HG03175 (cell line): ENCODE measurements around the gene PTCHD4.

ENCODE experiments used
- ATAC-seq: cut with Tn5 transposase; IDR thresholded peaks from one replicate; pipeline ENCODE4 v1.9.1; 2021; ENCODE audit warnings: mild to moderate bottlenecking, moderate library complexity; ENCODE audit not compliant: unreplicated experiment

The PTCHD4 gene

DNA sequence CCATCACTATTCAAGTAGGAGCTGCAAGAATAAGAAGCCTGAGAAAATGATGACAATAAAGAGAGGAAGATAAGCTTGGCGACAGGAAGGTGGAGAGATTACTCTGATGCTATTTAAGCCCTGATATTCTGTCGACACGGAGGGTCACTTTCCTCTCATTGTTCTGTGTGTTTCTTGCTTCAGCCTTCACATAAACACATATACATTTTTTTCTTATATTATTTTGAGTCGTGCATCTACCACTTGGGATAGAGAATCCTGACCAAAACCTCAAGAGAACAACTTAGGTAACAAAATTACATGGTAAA lies 10.5 kb downstream of the PTCHD4 start:
- no peak for ATAC-seq

DNA sequence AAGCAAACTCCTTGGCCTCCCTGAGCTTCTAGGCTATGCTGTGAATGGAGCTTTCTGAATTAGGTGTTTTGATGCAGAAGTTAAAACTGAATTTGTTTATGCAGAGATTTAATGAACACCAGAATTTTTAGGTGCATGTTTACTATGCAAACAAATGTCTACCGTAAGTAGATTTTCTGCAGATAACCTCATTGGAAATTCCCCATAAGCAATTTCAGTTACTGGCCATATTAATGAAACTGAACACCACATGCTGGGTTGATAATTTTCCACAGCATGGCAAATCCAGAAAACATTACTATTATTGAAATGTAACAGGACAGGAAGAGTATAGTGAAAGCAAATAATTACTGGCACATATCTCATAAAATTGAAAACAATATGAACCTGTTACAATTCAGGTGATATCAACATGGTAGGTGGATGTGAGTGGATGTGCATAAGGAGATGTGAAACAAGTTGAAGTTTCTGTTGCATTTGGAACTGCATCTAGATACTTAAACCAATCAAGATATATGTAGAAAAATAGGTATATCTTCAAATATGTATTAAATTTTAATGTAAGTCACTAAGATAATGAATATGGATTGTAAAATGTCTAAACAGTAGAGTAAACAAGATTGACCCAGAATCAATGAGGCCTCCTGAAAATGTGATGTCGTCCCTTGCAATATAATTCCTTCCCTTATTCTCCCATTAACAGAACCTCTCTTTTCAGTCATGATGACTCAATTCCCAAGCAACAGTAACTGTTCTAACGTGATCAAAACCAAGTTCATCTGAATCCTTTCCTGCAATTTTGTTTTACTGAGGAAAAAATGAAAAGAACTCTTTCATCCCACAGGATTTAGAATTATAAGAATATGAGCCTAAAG lies 11.0 kb downstream of the PTCHD4 start:
- no peak for ATAC-seq

DNA sequence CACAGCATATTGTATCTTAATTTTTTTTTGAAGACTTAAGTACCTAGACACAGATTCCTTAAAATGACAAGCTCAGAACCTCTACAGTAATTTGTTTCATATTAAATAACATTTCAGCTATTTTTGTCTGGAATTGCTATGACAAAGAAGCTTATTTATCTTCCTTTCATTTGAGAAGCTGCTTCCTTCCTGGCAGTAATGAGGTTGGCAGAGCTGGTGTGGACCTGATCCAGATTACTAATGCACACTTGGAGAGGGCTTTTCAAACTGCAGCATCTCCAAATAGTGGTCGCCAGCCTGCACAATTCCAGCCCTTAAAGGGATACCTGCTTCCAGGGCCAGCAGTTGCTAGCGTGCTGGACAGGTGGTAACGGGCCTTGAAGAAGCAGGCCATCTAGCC lies 12.1 kb downstream of the PTCHD4 start:
- no peak for ATAC-seq

DNA sequence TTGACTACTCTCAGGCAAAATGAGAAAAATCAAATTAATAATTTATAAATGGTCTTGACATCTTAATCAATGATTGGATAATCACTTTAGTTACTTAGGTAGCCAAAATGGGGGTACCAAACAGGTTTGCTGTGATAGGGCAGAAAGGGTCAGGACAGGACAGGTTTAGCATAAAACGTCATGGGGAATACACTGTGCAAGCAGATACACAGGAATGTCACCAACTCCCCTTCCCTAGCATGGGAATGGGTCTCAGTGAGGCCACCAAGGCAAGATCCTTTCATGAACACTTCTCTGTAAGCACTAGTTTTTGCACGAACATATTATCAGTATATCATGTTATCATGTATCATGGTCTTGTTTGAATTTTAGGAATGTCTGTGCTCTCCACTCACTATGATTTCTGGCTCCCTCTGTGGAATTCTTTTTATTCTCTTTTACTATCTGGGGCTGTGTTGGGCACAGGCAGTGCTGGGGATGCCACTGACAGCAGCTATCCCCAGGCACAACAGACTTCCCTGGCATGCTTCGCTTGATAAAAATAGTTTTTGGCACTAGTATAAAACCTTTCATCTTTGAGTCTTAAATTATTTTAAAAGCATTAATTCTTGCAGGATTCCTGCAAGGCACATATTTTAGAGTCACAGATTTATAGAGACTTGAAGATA lies 18.3 kb downstream of the PTCHD4 start:
- ATAC-seq = no peak

DNA sequence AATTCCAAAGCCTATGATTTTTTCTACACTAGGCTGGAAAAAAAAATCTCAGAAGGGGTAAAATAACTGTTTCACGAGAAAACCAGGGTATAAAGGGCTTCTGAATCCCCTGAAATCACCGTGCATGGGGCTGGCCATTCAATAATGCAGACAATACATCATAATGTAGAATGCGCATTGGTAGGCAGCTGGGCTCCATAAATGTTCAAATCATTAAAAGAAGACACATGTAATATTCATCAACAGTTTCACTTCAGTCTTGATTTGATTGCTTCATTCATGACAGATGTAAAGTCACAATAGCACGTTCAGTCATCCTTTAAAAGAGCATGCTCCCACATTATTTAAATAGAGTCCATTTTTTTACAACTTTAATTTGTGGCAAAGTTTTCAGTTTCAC lies 20.5 kb downstream of the PTCHD4 start:
- no peak for ATAC-seq

DNA sequence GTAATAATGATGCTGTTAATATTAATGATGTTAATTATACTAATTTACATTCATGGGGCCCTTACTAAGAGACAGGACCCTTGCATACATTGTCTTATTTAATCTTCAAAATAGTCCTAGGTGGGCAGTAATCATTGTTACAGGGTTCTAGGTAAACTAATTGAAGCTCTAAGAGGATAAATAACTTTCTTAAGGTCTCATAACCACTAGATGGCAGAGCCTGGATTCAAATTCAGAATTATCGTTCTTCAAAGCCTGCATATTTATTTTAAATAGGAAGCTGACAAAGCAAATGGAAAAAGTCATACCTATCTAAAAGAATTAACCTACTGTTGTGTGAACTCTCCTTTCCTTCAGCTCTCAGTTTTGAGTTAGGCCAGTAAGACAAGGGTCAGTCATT lies 23.5 kb downstream of the PTCHD4 start:
- ATAC-seq = no peak

DNA sequence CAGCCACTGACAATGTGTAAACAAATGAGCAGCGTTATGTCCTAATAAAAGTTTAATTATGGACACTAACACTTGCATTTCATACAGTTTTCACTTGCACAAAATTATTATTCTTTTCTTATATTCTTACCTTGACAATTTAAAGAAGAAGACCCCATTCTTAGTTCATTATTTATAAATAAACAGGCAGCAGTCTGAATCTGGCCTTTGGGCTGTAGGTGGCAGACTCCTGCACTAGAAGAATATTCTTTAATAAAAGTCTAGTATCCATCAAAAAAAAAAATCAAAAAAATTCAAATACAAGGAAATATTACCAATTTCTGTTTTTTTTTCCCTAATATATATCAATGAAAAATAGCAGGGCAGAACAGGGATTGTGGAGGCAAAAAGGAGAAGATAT lies 24.8 kb downstream of the PTCHD4 start:
- ATAC-seq = no peak

DNA sequence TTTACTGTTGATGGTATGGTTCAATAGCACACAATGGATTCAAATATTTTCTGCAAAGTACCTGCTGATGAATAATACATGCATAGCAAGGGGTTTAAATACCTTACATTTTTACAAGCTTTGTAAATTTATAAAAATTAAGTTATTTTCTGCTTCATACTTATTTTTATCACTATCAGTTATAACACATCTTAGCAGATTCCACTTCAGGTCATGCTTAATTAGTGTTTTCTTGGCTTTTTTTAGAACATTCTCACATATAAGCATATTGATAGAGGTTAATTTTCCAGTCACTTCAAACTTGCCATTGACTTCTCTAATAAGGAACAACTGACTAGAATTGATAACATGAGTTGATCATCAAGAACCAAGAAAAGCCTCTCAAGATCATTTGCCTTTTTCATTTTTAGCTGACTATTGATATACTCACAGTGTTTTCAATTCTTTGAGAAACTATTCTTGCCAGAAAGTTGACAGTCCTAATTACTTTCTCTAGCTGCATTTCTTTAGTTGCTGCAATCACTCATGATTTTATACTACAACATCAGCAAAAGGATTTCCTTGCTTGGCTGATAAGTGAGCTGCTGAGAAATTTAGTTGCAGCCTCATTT lies 25.8 kb downstream of the PTCHD4 start:
- no peak for ATAC-seq

DNA sequence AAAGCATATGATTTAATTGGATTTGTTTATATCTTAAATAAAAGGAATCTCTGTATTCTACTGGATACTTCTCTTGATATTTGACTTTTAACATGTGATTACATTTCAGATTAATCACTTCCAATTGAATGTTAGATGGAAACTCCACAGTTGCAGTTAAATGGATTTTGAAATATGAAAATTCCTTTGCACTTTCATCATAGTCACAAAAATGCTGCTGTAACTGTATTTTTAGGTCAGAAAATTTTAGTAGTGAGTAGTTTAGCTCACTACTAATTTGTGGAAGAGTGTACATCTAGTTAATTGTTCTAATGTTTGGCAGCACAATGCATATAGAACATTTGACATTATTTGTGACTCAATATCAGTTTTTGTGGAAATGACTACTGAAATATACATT lies 26.8 kb downstream of the PTCHD4 start:
- no peak for ATAC-seq

DNA sequence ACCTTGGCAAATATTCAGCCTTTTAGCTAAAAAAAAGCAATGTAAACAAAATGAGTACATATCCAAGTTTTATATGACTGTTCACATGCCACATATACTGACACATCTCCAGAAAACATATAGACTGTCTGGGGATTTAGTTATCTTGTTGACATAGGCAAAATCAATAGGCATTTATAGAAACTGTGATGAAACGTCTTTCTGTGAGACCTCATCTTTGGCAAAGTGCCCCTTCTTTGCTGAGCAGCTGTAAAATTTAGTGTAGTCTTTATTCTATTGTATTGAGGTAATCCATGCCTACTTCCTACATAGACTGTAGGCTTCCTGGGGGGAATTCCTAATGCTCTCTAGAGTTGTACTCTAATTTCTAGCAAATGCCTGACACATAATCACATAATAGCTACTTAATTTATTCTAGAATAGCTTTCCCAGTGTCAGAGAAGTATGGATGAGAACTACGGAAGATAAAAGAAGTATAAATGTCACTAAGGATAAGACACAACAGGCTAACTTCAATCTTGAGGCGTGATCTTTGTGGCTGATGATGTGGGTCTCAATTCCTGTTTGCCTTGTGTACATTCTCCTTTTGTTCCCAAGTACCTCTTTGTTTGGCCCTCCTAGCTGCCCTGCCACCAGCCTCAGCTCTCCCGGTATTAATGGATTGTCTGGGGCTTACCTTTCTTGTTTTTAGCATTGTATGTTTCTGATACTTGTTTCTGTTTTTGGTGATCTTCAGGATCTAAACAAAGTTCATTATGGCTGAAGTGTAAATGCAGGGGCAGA lies 30.6 kb downstream of the PTCHD4 start:
- no peak for ATAC-seq

DNA sequence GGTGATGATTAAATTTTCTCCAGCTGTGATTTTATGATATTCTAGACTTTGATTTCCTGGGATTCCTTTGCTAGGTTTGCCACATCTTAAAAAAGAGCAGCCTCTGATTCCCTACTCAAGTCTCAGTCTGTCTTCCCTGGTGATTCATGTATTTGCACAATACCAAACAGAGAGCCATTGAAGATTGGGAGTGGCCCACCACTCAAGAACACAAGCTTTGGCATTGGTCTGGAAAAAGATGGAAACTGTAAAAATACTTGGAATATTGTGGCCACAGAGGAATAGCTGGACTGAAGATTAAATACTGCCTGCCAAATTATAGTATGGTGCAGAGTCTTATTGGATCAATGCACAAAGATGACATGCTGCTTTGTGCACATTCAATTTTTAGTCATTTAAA lies 32.9 kb downstream of the PTCHD4 start:
- no peak for ATAC-seq

DNA sequence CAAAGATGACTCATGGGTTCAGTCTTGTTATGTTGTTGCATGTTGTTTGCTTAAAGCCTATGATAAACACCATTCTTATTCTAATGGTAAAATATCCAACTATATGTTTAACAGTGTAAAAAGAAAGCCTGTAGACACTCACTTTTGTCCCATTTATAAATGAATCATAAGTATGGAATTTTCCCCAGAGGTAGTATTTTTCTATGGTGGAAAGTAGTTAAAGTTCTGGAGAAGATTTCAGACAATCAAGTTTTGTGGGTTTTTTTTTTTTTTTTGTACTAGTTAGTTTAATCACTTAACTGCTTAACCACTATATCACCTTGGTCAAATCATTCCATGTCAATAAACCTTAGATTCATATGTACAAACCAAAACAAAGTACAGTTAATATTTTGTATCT lies 35.8 kb downstream of the PTCHD4 start:
- ATAC-seq = no peak

DNA sequence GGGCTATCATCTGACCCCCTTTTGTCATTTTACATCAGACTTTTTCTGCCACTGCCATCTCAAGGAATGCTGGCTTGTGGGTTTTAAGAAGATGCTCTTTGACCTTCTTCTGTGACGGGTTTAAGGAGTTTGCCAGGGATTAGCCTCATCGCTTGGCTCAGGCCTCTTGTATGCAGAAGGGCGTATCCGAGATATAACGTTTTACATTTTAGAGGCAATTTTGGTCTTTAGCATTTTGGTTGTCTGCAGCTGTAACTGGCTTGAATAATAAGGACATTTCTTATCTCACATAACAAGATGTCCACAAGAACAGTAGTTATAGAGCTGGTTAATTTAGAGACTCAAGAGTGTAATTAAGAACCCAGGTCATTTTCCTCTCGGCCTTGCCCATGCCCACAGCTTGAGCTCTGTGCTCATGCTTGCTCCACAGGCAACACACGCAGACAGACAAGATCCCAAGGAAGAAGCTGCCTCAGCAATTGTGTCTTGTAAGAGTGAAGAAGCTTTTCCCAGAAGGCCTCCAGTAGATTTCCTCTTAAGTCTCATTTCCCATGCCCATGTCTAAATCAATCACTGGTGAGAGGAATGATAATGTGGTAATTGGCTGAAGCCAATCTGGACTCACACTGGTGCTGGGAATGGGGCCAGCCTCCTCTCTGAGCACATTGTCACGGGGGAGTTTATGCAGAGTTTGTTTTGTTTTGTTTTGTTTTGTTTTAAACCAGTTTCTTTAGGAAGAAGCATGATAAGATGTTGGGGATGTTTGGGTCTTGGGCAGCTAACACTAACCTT lies 36.8 kb downstream of the PTCHD4 start:
- no peak for ATAC-seq

DNA sequence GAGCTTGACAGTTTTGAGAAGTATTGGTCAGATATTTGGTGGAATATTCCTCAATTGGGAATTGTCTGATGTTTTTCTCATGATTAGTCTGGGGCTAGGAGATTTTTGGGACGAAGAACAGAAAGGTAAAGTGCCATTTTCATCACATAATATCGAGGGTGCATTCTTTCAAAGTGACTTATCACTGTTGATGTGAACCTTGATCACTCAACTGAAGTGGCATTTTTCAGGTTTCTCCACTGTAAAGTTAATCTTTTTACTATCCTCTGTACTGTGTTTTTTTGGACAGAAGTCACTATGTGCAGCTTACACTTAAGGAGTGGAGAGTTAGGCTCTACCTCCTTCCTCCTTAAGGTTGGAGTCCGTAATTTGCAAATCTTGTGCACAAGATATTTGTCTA lies 39.2 kb downstream of the PTCHD4 start:
- ATAC-seq = no peak

DNA sequence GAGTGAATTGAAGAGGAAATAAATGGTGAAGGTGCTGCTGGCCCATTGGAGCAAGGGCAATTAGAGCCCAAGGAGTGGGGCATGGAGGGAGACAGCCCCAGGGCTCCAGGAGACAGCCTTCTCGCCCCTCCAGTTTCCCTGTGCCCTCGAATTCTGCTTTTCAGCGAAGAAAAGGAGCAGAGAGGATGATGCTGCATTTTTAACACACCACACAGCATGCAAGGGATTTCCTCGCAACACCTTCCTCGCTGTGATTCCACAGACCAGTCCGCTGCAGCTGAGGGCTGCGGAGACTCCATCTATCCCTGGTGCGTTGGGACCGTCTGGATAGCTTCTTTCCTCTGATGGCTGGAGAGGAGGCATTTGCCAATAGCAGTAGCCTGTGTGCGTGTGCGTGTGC lies 41.7 kb downstream of the PTCHD4 start:
- ATAC-seq = no peak

DNA sequence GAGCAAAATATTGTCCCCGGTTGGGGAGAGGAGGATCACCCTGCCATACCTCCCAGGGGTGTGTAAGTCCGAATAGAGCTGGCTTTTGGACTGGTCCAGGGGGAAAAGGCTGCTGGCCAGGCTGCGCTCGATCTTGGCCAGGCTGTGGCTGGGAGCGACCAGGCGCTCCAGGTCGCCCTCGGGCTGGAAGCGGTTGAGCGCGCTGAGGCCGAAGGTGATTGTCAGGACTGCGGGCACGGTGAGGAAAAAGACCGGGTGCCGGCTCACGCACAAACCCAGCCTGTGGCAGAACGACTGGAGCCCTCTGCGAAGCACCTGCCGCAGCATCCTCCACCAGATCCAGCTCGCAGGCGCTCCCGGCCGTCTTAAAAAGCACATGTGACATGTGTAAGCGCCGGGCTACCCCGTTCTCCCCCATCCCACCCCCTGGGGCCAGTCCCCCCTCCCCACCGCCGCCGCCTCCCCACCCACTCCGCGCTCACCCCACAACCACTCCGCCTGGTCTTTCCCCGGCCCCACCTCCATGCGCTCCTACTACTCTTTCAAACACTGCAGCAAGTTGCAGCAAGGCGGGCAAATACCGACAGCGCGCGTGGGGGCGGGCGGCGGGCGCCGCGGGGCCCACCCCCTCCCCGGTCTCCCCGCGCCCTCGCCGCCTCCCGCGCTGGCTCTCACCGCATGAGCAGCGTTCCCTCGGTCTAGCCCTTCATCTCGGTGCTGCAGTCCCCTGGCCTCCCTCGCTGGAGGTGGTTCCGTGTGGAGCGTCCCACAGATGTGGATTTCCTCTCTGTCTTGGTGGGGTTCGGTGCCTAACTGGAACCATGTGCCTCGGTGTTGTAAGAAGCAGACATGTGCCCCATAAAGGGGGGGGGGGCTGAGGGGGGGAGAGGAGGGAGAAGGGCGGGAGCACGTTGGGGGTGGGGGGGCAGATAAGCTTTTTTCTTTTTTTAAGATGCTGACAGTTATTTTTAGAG lies 42.4 kb downstream of the PTCHD4 start:
- no peak for ATAC-seq

DNA sequence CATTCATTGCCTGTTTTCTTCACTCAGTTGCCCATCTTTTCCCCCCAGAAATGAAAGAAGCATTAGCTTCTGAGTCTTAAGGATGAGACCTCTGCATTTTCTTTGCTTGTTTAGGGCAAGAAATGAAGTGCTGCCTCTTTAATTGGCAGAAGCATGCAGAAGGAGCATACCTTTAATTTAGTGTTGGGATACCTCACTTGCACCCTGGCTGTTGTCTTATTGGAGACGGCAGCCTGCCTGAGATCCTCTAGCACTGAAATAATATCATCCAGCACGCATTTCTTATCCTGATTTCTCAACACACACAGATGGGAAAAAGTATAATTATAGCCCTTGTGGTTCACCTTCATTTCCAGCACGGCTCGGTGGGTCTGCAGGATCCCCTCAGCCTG lies 43.1 kb downstream of the PTCHD4 start:
- ATAC-seq = no peak

DNA sequence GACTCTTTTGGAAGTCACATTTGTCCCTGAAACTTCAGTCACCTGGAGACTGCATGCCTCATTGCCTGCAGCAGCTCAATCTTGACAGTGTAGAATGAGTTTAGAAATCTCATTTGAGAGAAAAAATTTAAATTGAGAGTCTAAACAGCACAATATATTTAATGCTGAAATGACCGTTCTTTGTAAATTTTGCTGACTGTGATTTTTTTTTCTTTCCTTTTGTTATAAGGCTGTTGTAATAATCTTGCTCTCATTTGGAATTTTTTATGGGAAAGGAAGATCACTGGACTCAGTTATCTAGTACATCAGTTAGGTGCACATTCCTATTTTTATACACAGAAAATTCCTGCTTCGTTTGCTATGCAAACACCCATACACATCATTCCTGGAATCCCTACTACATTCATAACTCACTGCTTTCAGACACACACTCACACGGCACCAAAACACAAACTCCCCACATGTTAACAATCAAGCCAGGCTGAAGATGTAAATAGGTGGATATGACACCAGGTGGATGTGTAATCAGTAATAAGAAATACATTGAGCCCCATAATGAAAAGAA lies 43.8 kb downstream of the PTCHD4 start:
- no peak for ATAC-seq

DNA sequence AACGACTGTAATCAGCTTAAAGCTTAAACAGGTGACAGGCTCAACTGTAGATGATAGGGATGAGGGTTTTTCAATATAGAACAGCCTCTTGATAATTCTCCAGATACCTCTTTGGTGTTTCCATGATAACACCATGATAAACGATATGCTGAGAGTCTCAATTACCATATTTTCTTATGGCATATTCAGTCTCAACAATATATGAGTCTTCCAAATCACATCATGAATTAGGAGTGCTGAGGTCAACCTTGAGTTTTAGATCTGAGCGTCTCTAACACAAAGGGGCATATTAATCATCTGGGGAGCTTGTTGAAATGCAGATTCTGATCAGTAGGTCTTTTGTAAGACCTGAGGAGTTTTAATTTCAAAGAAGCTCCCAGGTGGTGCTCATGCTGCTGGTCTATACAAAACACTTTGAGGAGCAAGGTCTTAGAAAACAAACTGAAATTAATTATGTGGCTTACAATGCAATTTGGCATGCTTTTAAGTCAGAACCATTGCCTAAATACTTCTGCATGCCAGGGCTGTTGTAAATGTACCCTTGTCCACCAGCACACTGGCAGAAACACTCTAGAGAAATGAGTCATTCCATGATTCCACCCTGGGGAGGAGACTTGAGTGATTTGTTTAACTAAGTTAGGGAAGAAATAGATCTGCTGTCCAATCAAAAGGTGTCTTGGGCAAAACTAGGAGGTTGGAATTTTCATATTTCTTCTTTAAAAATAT lies 49.6 kb downstream of the PTCHD4 start:
- ATAC-seq = no peak
